Measurements from ENCODE around the gene CELF4. TPM values are rescaled to one million over a fixed set of nuclear protein-coding genes. Genes with fewer than 3 reads are reported as not detected.

CELF4 gene
- polyA plus RNA-seq, 1 experiment, result not detected

DNA sequence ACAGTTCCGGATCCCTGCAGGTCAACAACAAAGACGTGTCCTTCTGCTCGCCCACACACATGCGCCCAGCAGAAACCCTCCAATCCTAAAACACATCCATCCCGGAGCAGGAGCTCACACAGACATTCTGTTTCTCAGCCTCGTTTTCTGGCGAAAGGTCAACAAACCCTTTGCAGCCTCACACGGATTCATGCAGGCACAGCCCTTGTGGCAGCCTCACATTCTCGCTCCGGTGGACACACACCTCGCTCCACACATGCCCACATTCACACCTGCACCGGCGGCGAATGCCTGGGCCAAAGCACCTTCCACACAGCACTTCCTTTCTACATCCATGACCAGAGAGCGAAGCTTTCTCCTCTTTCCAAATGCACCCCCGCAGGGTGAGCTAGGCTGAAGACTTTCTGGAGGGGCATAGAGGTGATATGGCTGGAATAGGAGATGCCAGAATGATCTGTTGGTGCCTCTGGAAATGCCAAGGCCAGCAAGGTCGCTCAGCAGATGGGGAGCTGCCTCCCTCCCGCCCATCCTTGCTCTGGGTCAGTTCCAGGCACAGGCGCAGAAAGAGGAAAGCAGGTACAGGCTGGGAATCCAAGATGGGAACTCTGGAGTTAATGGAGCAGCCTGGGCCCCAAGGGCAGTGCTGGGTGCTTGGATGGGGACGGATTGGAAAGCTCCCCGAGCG lies 88.8 kb downstream of the CELF4 start:
- peaks cover 8% of the 10 kb centered on the region for H3K27me3 ChIP-seq (ENCODE audit: control insufficient read depth, insufficient read depth, low read length)

DNA sequence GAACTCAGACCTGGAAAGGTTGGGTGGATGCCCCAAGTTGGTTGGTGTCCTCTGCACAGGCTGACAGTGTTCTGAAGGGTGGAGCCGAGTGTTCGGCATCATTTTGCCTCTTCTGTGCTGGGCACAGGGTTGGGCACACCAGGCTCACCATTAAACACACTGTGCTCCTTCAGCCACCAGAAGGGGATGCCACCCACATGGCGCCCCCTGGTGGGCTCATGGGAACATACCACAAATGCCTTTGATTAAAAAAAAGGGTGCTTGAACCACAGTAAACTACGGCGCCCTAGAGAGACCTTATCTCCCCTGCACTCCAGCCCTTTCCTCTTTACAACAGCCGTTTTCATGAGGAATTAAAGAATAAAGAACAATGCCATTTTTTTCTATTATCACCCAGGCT lies 89.4 kb downstream of the CELF4 start:
- Histone ChIP-seq H3K9me3 (ENCODE audit: control insufficient read depth, insufficient read depth, low read length) (no peaks in the 10 kb centered on the region), H3K4me3 (ENCODE audit: low read depth, low read length) (no peak overlapping the region), H3K27me3 (ENCODE audit: control insufficient read depth, insufficient read depth, low read length) (peaks cover 8% of the 10 kb centered on the region), H3K27ac (ENCODE audit: low read depth, low read length) (no peak overlapping the region)
- TF ChIP-seq, protein P1, sequence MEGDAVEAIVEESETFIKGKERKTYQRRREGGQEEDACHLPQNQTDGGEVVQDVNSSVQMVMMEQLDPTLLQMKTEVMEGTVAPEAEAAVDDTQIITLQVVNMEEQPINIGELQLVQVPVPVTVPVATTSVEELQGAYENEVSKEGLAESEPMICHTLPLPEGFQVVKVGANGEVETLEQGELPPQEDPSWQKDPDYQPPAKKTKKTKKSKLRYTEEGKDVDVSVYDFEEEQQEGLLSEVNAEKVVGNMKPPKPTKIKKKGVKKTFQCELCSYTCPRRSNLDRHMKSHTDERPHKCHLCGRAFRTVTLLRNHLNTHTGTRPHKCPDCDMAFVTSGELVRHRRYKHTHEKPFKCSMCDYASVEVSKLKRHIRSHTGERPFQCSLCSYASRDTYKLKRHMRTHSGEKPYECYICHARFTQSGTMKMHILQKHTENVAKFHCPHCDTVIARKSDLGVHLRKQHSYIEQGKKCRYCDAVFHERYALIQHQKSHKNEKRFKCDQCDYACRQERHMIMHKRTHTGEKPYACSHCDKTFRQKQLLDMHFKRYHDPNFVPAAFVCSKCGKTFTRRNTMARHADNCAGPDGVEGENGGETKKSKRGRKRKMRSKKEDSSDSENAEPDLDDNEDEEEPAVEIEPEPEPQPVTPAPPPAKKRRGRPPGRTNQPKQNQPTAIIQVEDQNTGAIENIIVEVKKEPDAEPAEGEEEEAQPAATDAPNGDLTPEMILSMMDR (IDR thresholded peaks at IDR 0.05; ENCODE audit: low read depth, low read length), result peak; percentile 68
- ChIA-PET POLR2A (no interaction called here), CTCF (interaction anchor here (0.7 to 2.2 kb wide), 5 partner anchors 9 to 114 kb away, joined by 3 to 16 read pairs (median 3); no protein-coding TSS in a partner anchor)
- DNase-seq (ENCODE audit: low read depth, low spot score), result no peak

More for the DNA sequence above, 88.8 kb downstream of the CELF4 start:
- Histone ChIP-seq H3K9me3 (ENCODE audit: control insufficient read depth, insufficient read depth, low read length) (no peaks in the 10 kb centered on the region), H3K4me3 (ENCODE audit: low read depth, low read length) (no peak overlapping the region), H3K27ac (ENCODE audit: low read depth, low read length) (no peak overlapping the region)
- DNase-seq (ENCODE audit: low read depth, low spot score), result no peak
- POLR2A ChIA-PET, result no interaction called here
- CTCF ChIA-PET, result interaction anchor here (0.6 to 2.2 kb wide), 8 partner anchors 27 to 222 kb away, joined by 3 to 16 read pairs (median 3); no protein-coding TSS in a partner anchor
- TF ChIP-seq, protein P1 (IDR thresholded peaks at IDR 0.05; ENCODE audit: low read depth, low read length), result no peak

DNA sequence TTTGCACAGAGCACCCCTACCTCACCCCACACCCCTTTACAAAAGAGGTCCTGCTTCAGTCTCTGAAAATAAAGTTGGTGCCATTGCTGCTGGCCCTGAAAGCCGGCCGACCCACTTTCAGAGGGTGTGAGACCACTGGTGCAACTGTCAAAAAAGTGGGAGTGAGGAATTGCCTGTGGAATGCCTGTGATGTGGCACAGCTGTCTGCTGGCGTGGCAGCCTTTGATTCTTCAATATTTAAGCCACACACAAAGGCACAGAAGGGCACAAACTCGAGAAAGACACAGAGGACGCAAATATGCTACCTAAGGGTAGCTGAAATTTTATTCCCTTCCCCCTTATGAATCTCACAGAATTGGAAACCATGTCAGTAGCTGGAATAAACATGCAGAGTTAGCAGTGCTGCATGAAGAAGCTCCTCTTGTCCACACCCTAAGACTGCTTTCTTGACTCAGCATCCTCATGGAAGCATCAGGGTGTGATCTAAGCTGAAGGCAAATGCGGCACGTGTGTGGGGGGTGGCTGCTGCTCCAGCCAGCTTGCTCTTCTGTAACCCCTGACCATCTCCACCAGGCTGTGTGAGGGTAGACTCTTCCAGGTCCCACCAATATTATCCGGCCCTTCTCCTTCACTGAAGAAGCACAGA lies 92.3 kb downstream of the CELF4 start:
- H3K9me3 ChIP-seq (ENCODE audit: control insufficient read depth, insufficient read depth, low read length), result no peaks in the 10 kb centered on the region
- no peak overlapping the region for H3K27ac ChIP-seq (ENCODE audit: low read depth, low read length)
- POLR2A ChIA-PET, result no interaction called here

DNA sequence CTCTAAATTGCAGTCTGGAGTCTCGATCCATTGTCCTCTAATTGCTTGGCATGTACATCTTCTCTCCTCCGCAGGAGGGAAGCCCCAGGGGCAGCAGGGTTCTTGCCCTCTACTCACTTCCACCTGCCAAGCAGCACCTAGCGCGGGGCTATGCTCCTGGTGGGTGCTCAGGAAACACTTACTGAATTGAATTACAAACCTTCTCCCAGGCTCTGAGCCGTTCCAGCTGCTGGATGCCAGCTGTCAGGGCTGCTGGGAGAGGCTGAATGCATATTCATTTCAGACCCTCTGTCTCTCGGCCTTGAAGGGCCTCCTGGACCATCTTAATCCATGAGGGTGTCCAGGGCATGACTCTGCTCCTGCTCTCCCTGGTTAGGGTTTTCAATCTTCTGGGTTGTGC lies 94.0 kb downstream of the CELF4 start:
- no peaks in the 10 kb centered on the region for H3K9me3 ChIP-seq (ENCODE audit: control insufficient read depth, insufficient read depth, low read length)
- TF ChIP-seq, protein P1 (IDR thresholded peaks at IDR 0.05; ENCODE audit: low read depth, low read length), result no peak
- no peak overlapping the region for H3K4me3 ChIP-seq (ENCODE audit: low read depth, low read length)
- H3K27ac ChIP-seq (ENCODE audit: low read depth, low read length), result no peak overlapping the region
- CTCF ChIA-PET, result interaction anchor here (0.7 kb wide), 2 partner anchors 18 to 113 kb away, joined by 5 to 7 read pairs; no protein-coding TSS in a partner anchor
- no peak for DNase-seq (ENCODE audit: low read depth, low spot score)
- POLR2A ChIA-PET, result no interaction called here
- H3K27me3 ChIP-seq (ENCODE audit: control insufficient read depth, insufficient read depth, low read length), result peaks cover 15% of the 10 kb centered on the region

More for the DNA sequence above, 92.3 kb downstream of the CELF4 start:
- Histone ChIP-seq H3K4me3 (ENCODE audit: low read depth, low read length) (no peak overlapping the region), H3K27me3 (ENCODE audit: control insufficient read depth, insufficient read depth, low read length) (peaks cover 13% of the 10 kb centered on the region)
- CTCF ChIA-PET, result interaction anchor here (0.9 kb wide), 1 partner anchor 87 kb away, joined by 3 read pairs; no protein-coding TSS in a partner anchor
- TF ChIP-seq, protein P1 (IDR thresholded peaks at IDR 0.05; ENCODE audit: low read depth, low read length), result no peak
- DNase-seq (ENCODE audit: low read depth, low spot score), result no peak

DNA sequence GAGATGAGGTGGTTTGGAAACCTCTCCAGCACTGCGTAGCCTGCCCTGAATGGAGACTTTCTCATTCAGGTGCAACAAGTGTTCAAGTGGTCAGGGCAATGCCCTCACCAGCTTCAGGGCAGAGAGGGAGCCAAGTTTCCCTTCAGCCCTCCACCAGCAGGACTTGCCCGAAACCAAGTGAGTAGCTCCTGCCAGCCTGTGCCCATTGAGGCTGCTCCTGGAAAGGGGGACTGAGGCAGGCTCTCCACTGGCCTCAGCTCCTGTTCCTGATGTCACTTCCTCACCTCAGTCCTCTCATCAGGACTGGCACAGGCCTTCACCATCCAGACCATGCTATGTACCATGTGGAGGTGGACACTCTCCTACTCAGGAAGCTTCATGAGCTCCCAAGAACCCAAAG lies 94.6 kb downstream of the CELF4 start:
- no peak overlapping the region for H3K27ac ChIP-seq (ENCODE audit: low read depth, low read length)
- no peaks in the 10 kb centered on the region for H3K9me3 ChIP-seq (ENCODE audit: control insufficient read depth, insufficient read depth, low read length)
- TF ChIP-seq, protein P1 (IDR thresholded peaks at IDR 0.05; ENCODE audit: low read depth, low read length), result no peak
- CTCF ChIA-PET, result no interaction called here
- peaks cover 15% of the 10 kb centered on the region for H3K27me3 ChIP-seq (ENCODE audit: control insufficient read depth, insufficient read depth, low read length)
- no peak overlapping the region for H3K4me3 ChIP-seq (ENCODE audit: low read depth, low read length)
- POLR2A ChIA-PET, result no interaction called here
- no peak for DNase-seq (ENCODE audit: low read depth, low spot score)

All from AG04450 (cell line).